IMR-90 (cell line): ENCODE data around the gene UBE3B. TPM values are rescaled to one million over a fixed set of nuclear protein-coding genes. Genes with fewer than 3 reads are reported as not detected.

ENCODE experiments used
- ATAC-seq: fragments of 200-7000 bp; cut with Tn5 transposase; 2 replicates; pipeline ENCODE4 v1.9.1; 2020; ENCODE audit warnings: low read depth, mild to moderate bottlenecking, moderate library complexity
- BruUV-seq: library from RNA; stranded (reverse); fragments of 400-500 nt; replicated peaks from 2 replicates; lab custom pipeline; 2021; lab: Mats Ljungman, UMichigan
- CTCF ChIA-PET: fragments of 300-600 bp; formaldehyde crosslinking; extraction: SDS; loops from one replicate; lab custom pipeline; 2021; ENCODE audit warnings: antibody characterized with exemption; lab: Yijun Ruan, JAX
- POLR2A ChIA-PET: fragments of 300-600 bp; sonication (Branson Sonifier 250); formaldehyde crosslinking; loops from one replicate; lab custom pipeline; 2022; ENCODE audit warnings: antibody characterized with exemption; ENCODE audit not compliant: unreplicated experiment; lab: Charles Lee
- DNase-seq: peaks from one replicate; pipeline ENCODE4 v3.0.0; 2013
- H2AFZ ChIP-seq: replicated peaks from 2 replicates; pipeline ENCODE3; 2013; ENCODE audit warnings: low read length, mild to moderate bottlenecking; ENCODE audit not compliant: poor library complexity
- H2AK5ac ChIP-seq: 2 replicates; pipeline ENCODE4 v1.6.1; 2013; ENCODE audit warnings: low read depth, low read length, inconsistent platforms
- H2AK9ac ChIP-seq: replicated peaks from 2 replicates; pipeline ENCODE3; 2013; ENCODE audit warnings: mild to moderate bottlenecking, low read depth, low read length, moderate library complexity; ENCODE audit not compliant: poor library complexity
- H2BK120ac ChIP-seq: 2 replicates; pipeline ENCODE4 v1.6.1; 2013; ENCODE audit warnings: low read depth, low read length, inconsistent platforms
- H2BK15ac ChIP-seq: 3 replicates; pipeline ENCODE4 v1.6.1; 2013; ENCODE audit warnings: low read depth, low read length, inconsistent platforms
- H2BK20ac ChIP-seq: 2 replicates; pipeline ENCODE4 v1.6.1; 2013; ENCODE audit warnings: low read depth, mild to moderate bottlenecking, inconsistent platforms, low read length, moderate library complexity
- H2BK5ac ChIP-seq: 2 replicates; pipeline ENCODE4 v1.6.1; 2013; ENCODE audit warnings: mild to moderate bottlenecking, low read depth, low read length, inconsistent platforms; ENCODE audit not compliant: poor library complexity, severe bottlenecking
- H3K14ac ChIP-seq: replicated peaks from 2 replicates; pipeline ENCODE4 v1.6.1; 2013; ENCODE audit warnings: low read depth, low read length, inconsistent platforms
- H3K18ac ChIP-seq: 2 replicates; pipeline ENCODE4 v1.6.1; 2013; ENCODE audit warnings: low read depth, low read length, control low read depth
- H3K23ac ChIP-seq: 2 replicates; pipeline ENCODE4 v1.6.1; 2013; ENCODE audit warnings: low read depth, low read length, inconsistent platforms
- H3K27ac ChIP-seq: 2 replicates; pipeline ENCODE4 v1.5.1; 2013; ENCODE audit warnings: mild to moderate bottlenecking, control low read depth, low read length; ENCODE audit not compliant: insufficient read depth
- H3K27me3 ChIP-seq: 2 replicates; pipeline ENCODE4 v1.6.1; 2013; ENCODE audit warnings: low read length; ENCODE audit not compliant: control insufficient read depth, insufficient read depth
- H3K36me3 ChIP-seq: 2 replicates; pipeline ENCODE4 v1.6.1; 2013; ENCODE audit warnings: low read length, mixed read lengths; ENCODE audit not compliant: control insufficient read depth, insufficient read depth
- H3K4ac ChIP-seq: 2 replicates; pipeline ENCODE4 v1.6.1; 2013; ENCODE audit warnings: low read depth, low read length, inconsistent platforms
- H3K4me1 ChIP-seq: 2 replicates; pipeline ENCODE4 v1.6.1; 2013; ENCODE audit warnings: low read length, mixed read lengths; ENCODE audit not compliant: control insufficient read depth, insufficient read depth
- H3K4me2 ChIP-seq: 2 replicates; pipeline ENCODE4 v1.6.1; 2013; ENCODE audit warnings: low read depth, mild to moderate bottlenecking, control low read depth, low read length, moderate library complexity
- H3K4me3 ChIP-seq: 2 replicates; pipeline ENCODE4 v1.5.1; 2013; ENCODE audit warnings: low read depth, mild to moderate bottlenecking, control low read depth, low read length, moderate library complexity; ENCODE audit not compliant: insufficient read depth
- H3K56ac ChIP-seq: 2 replicates; pipeline ENCODE4 v1.6.1; 2013; ENCODE audit warnings: low read length, inconsistent platforms; ENCODE audit not compliant: insufficient read depth; ENCODE audit errors: extremely low read depth
- H3K79me1 ChIP-seq, 2 experiments: 2 replicates each; pipeline ENCODE4 v1.6.1; 2013; ENCODE audit warnings: low read length in 2 of 2, inconsistent platforms in 1 of 2, low read depth in 1 of 2
- H3K9ac ChIP-seq: 2 replicates; pipeline ENCODE4 v1.6.1; 2013; ENCODE audit warnings: low read depth, low read length, control low read depth
- H3K9me1 ChIP-seq: 2 replicates; pipeline ENCODE4 v1.6.1; 2013; ENCODE audit warnings: low read length, inconsistent platforms; ENCODE audit not compliant: insufficient read depth
- H3K9me3 ChIP-seq: 2 replicates; pipeline ENCODE4 v1.6.1; 2013; ENCODE audit warnings: low read length; ENCODE audit not compliant: control insufficient read depth, insufficient read depth
- H4K20me1 ChIP-seq: 2 replicates; pipeline ENCODE4 v1.6.1; 2013; ENCODE audit warnings: low read length, inconsistent platforms; ENCODE audit not compliant: insufficient read depth
- H4K5ac ChIP-seq: 2 replicates; pipeline ENCODE4 v1.6.1; 2013; ENCODE audit warnings: mild to moderate bottlenecking, low read depth, low read length, control low read depth
- H4K8ac ChIP-seq, 2 experiments: 2 replicates each; pipeline ENCODE4 v1.6.1; 2013; ENCODE audit warnings: low read depth in 2 of 2, low read length in 2 of 2, control low read depth in 1 of 2, inconsistent platforms in 1 of 2
- H4K91ac ChIP-seq: 2 replicates; pipeline ENCODE4 v1.6.1; 2013; ENCODE audit warnings: low read depth, low read length, inconsistent platforms; ENCODE audit not compliant: insufficient read depth
- CHD1 ChIP-seq: IDR thresholded peaks from 2 replicates; pipeline ENCODE4 v1.6.1; 2012; ENCODE audit warnings: low read depth, low read length, improper control_type of control experiment
- CTCF ChIP-seq: conservative IDR thresholded peaks from 2 replicates; pipeline ENCODE4 v1.5.1; 2012; ENCODE audit warnings: mild to moderate bottlenecking, low read depth, low read length, improper control_type of control experiment
- FOS ChIP-seq: fragments of 150-350 bp; IDR thresholded peaks from 2 replicates; pipeline ENCODE4 v1.6.1; 2016; ENCODE audit warnings: low read depth, low read length
- POLR2A ChIP-seq: IDR thresholded peaks from 2 replicates; pipeline ENCODE4 v1.6.1; 2012; ENCODE audit warnings: mild to moderate bottlenecking, low read depth, low read length
- RFX5 ChIP-seq: IDR thresholded peaks from 2 replicates; pipeline ENCODE4 v1.8.0; 2012; ENCODE audit warnings: low read depth, mild to moderate bottlenecking, low read length, moderate library complexity
- WGBS, 2 experiments: methylation state at CpG; one replicate each; pipeline versions ENCODE4 v1.1.5 to v1.1.7; 2013; ENCODE audit warnings: missing lambda C conversion rate in 2 of 2; ENCODE audit not compliant: insufficient read length in 1 of 2; ENCODE audit errors: extremely low coverage in 2 of 2; 5-methylcytosine and 5-hydroxymethylcytosine counted together
- dilution Hi-C: fragments of 300-500 bp; cut with HindIII; formaldehyde crosslinking; loops from one replicate; pipeline ENCODE4 v1.14.3; 2018; ENCODE audit warnings: low sequenced_read_pairs; ENCODE audit not compliant: unreplicated experiment
- in situ Hi-C: fragments of 300-500 bp; cut with MboI; formaldehyde crosslinking; loops from 3 replicates; pipeline ENCODE4 v1.14.3; 2019; ENCODE audit warnings: low sequenced_read_pairs, inconsistent platforms, mixed read lengths
- intact Hi-C: fragments of 100-400 bp; cut with micrococcal nuclease; formaldehyde crosslinking; loops from 2 replicates; pipeline ENCODE4 v1.10.0; 2022
- polyA plus RNA-seq, 3 experiments: library from polyadenylated mRNA; depleted of rRNA; stranded (reverse); fragments of >200 nt; gene quantifications; 2 replicates each; pipeline ENCODE4 v1.2.3, GENCODE V29; 2012; ENCODE audit warnings: low replicate concordance in 1 of 3
- total RNA-seq: library from RNA; depleted of rRNA; stranded (reverse); fragments of >200 nt; gene quantifications from 2 replicates; pipeline ENCODE4 v1.2.3, GENCODE V29; 2012
- TF ChIP-seq, protein P1 (sequence below): fragments of 150-350 bp; IDR thresholded peaks from 2 replicates; pipeline ENCODE4 v1.6.1; 2017; ENCODE audit warnings: mild to moderate bottlenecking, antibody characterized with exemption, low read length, low read depth
- TF ChIP-seq, protein P2 (sequence below): fragments of 150-350 bp; IDR thresholded peaks from 2 replicates; pipeline ENCODE4 v1.6.1; 2016; ENCODE audit warnings: low read depth, mild to moderate bottlenecking, low read length, moderate library complexity, borderline replicate concordance

UBE3B gene
- total and polyA plus RNA-seq, 2 of the 4 experiments (the other 2 are of a cell fraction), result 18.8 to 24.9 TPM

GRCh38 chr12:109545826-109546225 lies 68.4 kb downstream of the UBE3B start:
- Histone ChIP-seq H3K14ac (no peak overlapping the region), H2BK5ac (no peak overlapping the region), H3K23ac (no peak overlapping the region), H4K5ac (no peak overlapping the region), H3K9ac (no peak overlapping the region), H2BK120ac (no peak overlapping the region), H4K20me1 (no peaks in the 10 kb centered on the region), H2BK15ac (no peak overlapping the region), H3K4ac (no peak overlapping the region), H3K36me3 (no peaks in the 10 kb centered on the region), H3K18ac (no peak overlapping the region), H2AFZ (peak overlapping the region; percentile 2), H3K9me1 (no peaks in the 10 kb centered on the region), H3K4me2 (no peak overlapping the region), H2AK9ac (peak overlapping the region; percentile 63), H4K8ac (no peak overlapping the region), H3K27ac (no peak overlapping the region), H2AK5ac (no peak overlapping the region), H3K56ac (no peak overlapping the region), H3K9me3 (no peaks in the 10 kb centered on the region), H3K27me3 (peaks cover 24% of the 10 kb centered on the region), H4K91ac (no peak overlapping the region), H3K79me1 (no peaks in the 10 kb centered on the region), H3K4me3 (no peak overlapping the region), H3K4me1 (no peaks in the 10 kb centered on the region), H2BK20ac (no peak overlapping the region)
- CTCF ChIA-PET, result no interaction called here
- in situ Hi-C loops, result no loop called here
- 100% methylated on average over 1 of the region's 5 CpGs; no CpG with 5 or more reads in 1 of the 2 experiments for WGBS, 2 experiments
- TF ChIP-seq, protein P1, sequence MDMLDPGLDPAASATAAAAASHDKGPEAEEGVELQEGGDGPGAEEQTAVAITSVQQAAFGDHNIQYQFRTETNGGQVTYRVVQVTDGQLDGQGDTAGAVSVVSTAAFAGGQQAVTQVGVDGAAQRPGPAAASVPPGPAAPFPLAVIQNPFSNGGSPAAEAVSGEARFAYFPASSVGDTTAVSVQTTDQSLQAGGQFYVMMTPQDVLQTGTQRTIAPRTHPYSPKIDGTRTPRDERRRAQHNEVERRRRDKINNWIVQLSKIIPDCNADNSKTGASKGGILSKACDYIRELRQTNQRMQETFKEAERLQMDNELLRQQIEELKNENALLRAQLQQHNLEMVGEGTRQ, result no peak
- TF ChIP-seq RFX5, result no peak
- no peak for TF ChIP-seq FOS
- no peak for TF ChIP-seq CTCF
- TF ChIP-seq CHD1, result no peak
- TF ChIP-seq POLR2A, result no peak
- TF ChIP-seq, protein P2, sequence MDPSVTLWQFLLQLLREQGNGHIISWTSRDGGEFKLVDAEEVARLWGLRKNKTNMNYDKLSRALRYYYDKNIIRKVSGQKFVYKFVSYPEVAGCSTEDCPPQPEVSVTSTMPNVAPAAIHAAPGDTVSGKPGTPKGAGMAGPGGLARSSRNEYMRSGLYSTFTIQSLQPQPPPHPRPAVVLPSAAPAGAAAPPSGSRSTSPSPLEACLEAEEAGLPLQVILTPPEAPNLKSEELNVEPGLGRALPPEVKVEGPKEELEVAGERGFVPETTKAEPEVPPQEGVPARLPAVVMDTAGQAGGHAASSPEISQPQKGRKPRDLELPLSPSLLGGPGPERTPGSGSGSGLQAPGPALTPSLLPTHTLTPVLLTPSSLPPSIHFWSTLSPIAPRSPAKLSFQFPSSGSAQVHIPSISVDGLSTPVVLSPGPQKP, result no peak
- POLR2A ChIA-PET, result no interaction called here
- DNase-seq, result no peak
- ATAC-seq, result no peak
- dilution Hi-C loops, result no loop called here
- intact Hi-C loops, result no loop called here
- no TSS peak for BruUV-seq
